Measurements from ENCODE around the gene LAMTOR1.

- TF ChIP-seq POLR2A (IDR thresholded peaks at IDR 0.05) (no peak), CTCF (IDR thresholded peaks at IDR 0.05) (no peak)
Measured at GRCh38 chr11:72123117-72123653, 20.1 kb upstream of the LAMTOR1 start.

Measured in suprapubic skin (tissue), 3 donors.